Smooth muscle cell (in vitro differentiated cells): ENCODE measurements around the gene LSS. TPM values are rescaled to one million over a fixed set of nuclear protein-coding genes. Genes with fewer than 3 reads are reported as not detected.

ENCODE experiments used
- DNase-seq: peaks from one replicate; lab custom pipeline; 2025; ENCODE audit not compliant: unreplicated experiment; lab: John Stamatoyannopoulos, UW
- H2AFZ ChIP-seq: fragments of 200-600 bp; sonication (generic); 2 replicates; pipeline ENCODE4 v1.6.0; 2016; ENCODE audit warnings: antibody characterized with exemption, low read depth, mild to moderate bottlenecking
- H3F3A ChIP-seq: fragments of 200-600 bp; sonication (generic); 2 replicates; pipeline ENCODE4 v1.6.0; 2017; ENCODE audit warnings: antibody characterized with exemption, low read depth
- H3K27ac ChIP-seq: fragments of 200-600 bp; sonication (generic); 2 replicates; pipeline ENCODE4 v1.5.1; 2016; ENCODE audit warnings: low read depth, mild to moderate bottlenecking
- H3K27me3 ChIP-seq: fragments of 200-600 bp; sonication (generic); 2 replicates; pipeline ENCODE4 v1.6.1; 2016; ENCODE audit warnings: low read depth, mild to moderate bottlenecking
- H3K36me3 ChIP-seq: fragments of 200-600 bp; sonication (generic); 2 replicates; pipeline ENCODE4 v1.5.1; 2016; ENCODE audit warnings: low read depth
- H3K4me1 ChIP-seq: fragments of 200-600 bp; sonication (generic); 2 replicates; pipeline ENCODE4 v1.5.1; 2016; ENCODE audit warnings: low read depth
- H3K4me2 ChIP-seq: fragments of 200-600 bp; sonication (generic); 2 replicates; pipeline ENCODE4 v1.6.0; 2016; ENCODE audit warnings: mild to moderate bottlenecking
- H3K4me3 ChIP-seq: fragments of 200-600 bp; sonication (generic); 2 replicates; pipeline ENCODE4 v1.5.1; 2016; ENCODE audit warnings: mild to moderate bottlenecking
- H3K79me2 ChIP-seq: fragments of 200-600 bp; sonication (generic); 2 replicates; pipeline ENCODE4 v1.6.0; 2016; ENCODE audit warnings: low read depth, mild to moderate bottlenecking
- H3K9ac ChIP-seq: fragments of 200-600 bp; sonication (generic); 2 replicates; pipeline ENCODE4 v1.6.0; 2016; ENCODE audit warnings: low read depth
- H3K9me3 ChIP-seq: fragments of 200-600 bp; sonication (generic); replicated peaks from 2 replicates; pipeline ENCODE4 v1.5.1; 2016; ENCODE audit warnings: low read depth
- H4K20me1 ChIP-seq: fragments of 200-600 bp; sonication (generic); 2 replicates; pipeline ENCODE4 v1.6.0; 2016; ENCODE audit warnings: low read depth
- CTCF ChIP-seq: fragments of 200-600 bp; sonication (generic); IDR thresholded peaks from 2 replicates; pipeline ENCODE4 v1.5.1; 2017; ENCODE audit warnings: borderline replicate concordance, mild to moderate bottlenecking, antibody characterized with exemption; ENCODE audit not compliant: insufficient read depth, poor library complexity, severe bottlenecking
- WGBS: methylation state at CpG from one replicate; pipeline ENCODE4 v1.1.7; 2016; ENCODE audit warnings: low lambda C conversion rate; 5-methylcytosine and 5-hydroxymethylcytosine counted together
- polyA plus RNA-seq: library from polyadenylated mRNA; unstranded; fragments of >200 nt; fragmentation: Nextera tagmentation; extraction: Ambion mirVana; gene quantifications from 2 replicates; pipeline ENCODE4 v1.2.1, GENCODE V29; 2016
- total RNA-seq: library from RNA; depleted of rRNA; stranded (reverse); fragments of >200 nt; gene quantifications from 2 replicates; pipeline ENCODE4 v1.2.3, GENCODE V29; 2014

The LSS gene
- total and polyA plus RNA-seq, 2 experiments from 2014 or later: 21.8 to 37.7 TPM

DNA sequence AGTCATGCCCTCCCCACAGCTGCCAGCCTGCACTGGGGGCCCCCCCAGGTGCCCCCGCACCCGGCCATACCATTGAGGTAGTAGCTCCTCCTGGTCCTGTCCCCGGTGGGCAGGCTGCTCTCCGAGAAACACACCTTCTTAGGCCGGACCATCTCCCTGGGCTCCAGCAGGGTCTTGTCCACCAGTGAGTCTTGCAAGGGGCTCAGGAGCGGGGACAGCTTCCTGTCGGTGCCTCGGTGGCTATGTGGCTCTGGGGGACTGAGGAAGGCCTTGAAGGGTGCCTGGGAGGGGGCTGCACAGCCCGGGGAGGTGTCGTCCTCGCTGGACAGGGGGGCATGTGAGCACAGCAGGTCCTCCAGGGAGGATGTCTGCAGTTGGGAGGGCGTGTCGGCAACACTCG, 60.3 kb downstream of the LSS start:
- H3F3A ChIP-seq: no peaks in the 10 kb centered on the region
- peaks cover 3% of the 10 kb centered on the region for H4K20me1 ChIP-seq
- H3K36me3 ChIP-seq: no peaks in the 10 kb centered on the region
- no peak overlapping the region for H3K4me3 ChIP-seq
- H3K4me2 ChIP-seq: no peak overlapping the region
- WGBS: 96% methylated on average over 14 of the region's 14 CpGs
- no peaks in the 10 kb centered on the region for H3K9me3 ChIP-seq
- H3K27ac ChIP-seq: no peak overlapping the region
- no peaks in the 10 kb centered on the region for H3K79me2 ChIP-seq
- DNase-seq: no peak
- no peak overlapping the region for H3K9ac ChIP-seq
- no peak overlapping the region for H2AFZ ChIP-seq
- H3K27me3 ChIP-seq: no peaks in the 10 kb centered on the region
- no peaks in the 10 kb centered on the region for H3K4me1 ChIP-seq
- no peak for TF ChIP-seq CTCF

GRCh38 chr21:46165098-46165497, 63.5 kb downstream of the LSS start:
- Histone ChIP-seq H3K36me3 (no peaks in the 10 kb centered on the region), H3K27me3 (no peaks in the 10 kb centered on the region), H4K20me1 (no peaks in the 10 kb centered on the region), H3K4me2 (no peak overlapping the region), H2AFZ (no peak overlapping the region), H3F3A (no peaks in the 10 kb centered on the region), H3K79me2 (no peaks in the 10 kb centered on the region), H3K4me3 (no peak overlapping the region), H3K9me3 (no peaks in the 10 kb centered on the region), H3K9ac (no peak overlapping the region), H3K4me1 (no peaks in the 10 kb centered on the region), H3K27ac (no peak overlapping the region)
- no peak for TF ChIP-seq CTCF
- DNase-seq: no peak

GRCh38 chr21:46163380-46163779, 65.2 kb downstream of the LSS start:
- Histone ChIP-seq H3K4me3 (no peak overlapping the region), H3K4me2 (no peak overlapping the region), H4K20me1 (no peaks in the 10 kb centered on the region), H3K36me3 (no peaks in the 10 kb centered on the region), H3K27ac (no peak overlapping the region), H3F3A (no peaks in the 10 kb centered on the region), H3K4me1 (no peaks in the 10 kb centered on the region), H3K9me3 (no peaks in the 10 kb centered on the region), H3K79me2 (no peaks in the 10 kb centered on the region), H3K27me3 (no peaks in the 10 kb centered on the region), H2AFZ (no peak overlapping the region), H3K9ac (no peak overlapping the region)
- WGBS: 97% methylated on average over 4 of the region's 4 CpGs
- TF ChIP-seq CTCF: no peak
- no peak for DNase-seq

GRCh38 chr21:46161633-46162592, 66.7 kb downstream of the LSS start:
- no peaks in the 10 kb centered on the region for H3K27me3 ChIP-seq
- no peaks in the 10 kb centered on the region for H3K79me2 ChIP-seq
- DNase-seq: no peak
- no peaks in the 10 kb centered on the region for H4K20me1 ChIP-seq
- H3K4me2 ChIP-seq: no peak overlapping the region
- H3K36me3 ChIP-seq: no peaks in the 10 kb centered on the region
- H2AFZ ChIP-seq: no peak overlapping the region
- no peak overlapping the region for H3K4me3 ChIP-seq
- H3K9ac ChIP-seq: no peak overlapping the region
- TF ChIP-seq CTCF: no peak
- 95% methylated on average over 68 of the region's 72 CpGs for WGBS
- no peak overlapping the region for H3K27ac ChIP-seq
- no peaks in the 10 kb centered on the region for H3K4me1 ChIP-seq
- H3F3A ChIP-seq: no peaks in the 10 kb centered on the region
- H3K9me3 ChIP-seq: no peaks in the 10 kb centered on the region
